Transverse colon (tissue), 4 donors: ENCODE measurements around the gene RNF145.

Experiments used
- CTCF ChIP-seq, 5 experiments: fragments of 200-600 bp in 3 of 5; fragments of 450-650 bp in 2 of 5; sonication (generic) in 3 of 5; IDR thresholded peaks; 1 replicate in 2 of 5; 2 replicates in 3 of 5; pipeline ENCODE4 v1.5.1; 2016 to 2017; ENCODE audit warnings: antibody characterized with exemption in 5 of 5, inconsistent platforms in 3 of 5, mild to moderate bottlenecking in 2 of 5, moderate library complexity in 1 of 5
- POLR2A ChIP-seq: fragments of 450-650 bp; IDR thresholded peaks from one replicate; pipeline ENCODE4 v1.6.1; 2016; ENCODE audit warnings: antibody characterized with exemption, mild to moderate bottlenecking, moderate library complexity
- POLR2AphosphoS5 ChIP-seq, 3 donors: sonication (generic); formaldehyde crosslinking; IDR thresholded peaks; one replicate each; pipeline ENCODE4 v1.6.1; 2016; ENCODE audit warnings: antibody characterized with exemption in 3 of 3

GRCh38 chr5:159215886-159216285, 6.5 kb upstream of the RNF145 start:
- TF ChIP-seq POLR2A, result no peak
- TF ChIP-seq CTCF (IDR thresholded peaks at IDR 0.05), result no peak
- TF ChIP-seq POLR2AphosphoS5 (IDR thresholded peaks at IDR 0.05), result no peak
